Nucleus accumbens (tissue), 56 donors: ENCODE data around the gene CFAP91.

Source experiments
- DNase-seq, 56 donors: peaks; one replicate each; lab custom pipeline; 2025; lab: John Stamatoyannopoulos, UW

The CFAP91 gene

DNA sequence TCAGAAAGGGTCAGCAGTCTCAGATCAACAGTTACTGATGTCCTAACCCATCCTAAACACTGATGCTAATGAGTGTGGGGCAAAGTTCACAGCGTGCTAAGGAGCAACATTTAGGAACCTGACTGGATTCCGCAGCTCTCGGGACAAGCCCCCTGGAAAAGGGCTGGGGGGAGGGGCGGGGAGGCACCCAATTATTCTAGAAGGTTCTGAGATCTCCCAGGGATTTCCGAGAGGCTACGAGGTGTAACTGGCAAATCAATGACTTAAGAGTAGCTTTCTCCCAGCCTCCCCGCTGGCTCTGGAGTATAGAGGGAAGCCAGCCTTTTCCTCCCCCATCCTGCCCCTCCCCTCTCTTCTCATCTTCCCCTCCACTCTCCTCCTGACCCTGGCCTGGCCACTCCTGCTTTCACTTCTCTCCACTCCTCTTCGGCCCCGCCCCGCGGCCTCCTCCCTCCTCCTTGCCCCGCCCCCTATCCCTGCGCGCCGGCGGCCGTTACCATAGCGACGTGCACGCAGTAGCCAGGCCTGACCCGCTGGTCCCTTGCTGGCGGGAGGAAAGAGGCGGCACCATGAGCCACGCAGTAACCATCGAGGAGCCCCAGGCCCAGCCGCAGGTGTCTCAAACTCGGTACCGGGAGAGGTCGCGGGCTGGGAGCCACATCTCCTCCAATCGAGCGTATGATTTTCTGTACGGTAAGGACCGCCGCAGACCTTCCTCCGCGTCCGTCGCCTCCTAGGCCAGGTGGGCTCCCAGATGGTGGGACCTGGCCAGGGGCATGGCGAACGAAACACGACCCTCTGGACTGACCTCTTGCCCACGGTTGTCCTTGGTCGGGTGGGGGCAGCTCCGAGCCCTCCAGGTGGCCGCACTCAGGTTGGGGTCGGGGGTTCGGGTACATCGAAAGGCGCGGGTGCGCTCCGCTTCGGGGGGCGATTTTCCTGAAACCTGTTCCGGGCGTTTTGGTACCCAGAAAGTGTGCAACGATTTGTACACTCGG lies at the start of gene CFAP91:
Gene CFAP91 (plus strand): TSS at position 493 of the 998 bp plus-strand sequence. CDS start 77 bp downstream, at position 570.
- DNase-seq: peak; percentile 49 to 97 (median 88)

DNA sequence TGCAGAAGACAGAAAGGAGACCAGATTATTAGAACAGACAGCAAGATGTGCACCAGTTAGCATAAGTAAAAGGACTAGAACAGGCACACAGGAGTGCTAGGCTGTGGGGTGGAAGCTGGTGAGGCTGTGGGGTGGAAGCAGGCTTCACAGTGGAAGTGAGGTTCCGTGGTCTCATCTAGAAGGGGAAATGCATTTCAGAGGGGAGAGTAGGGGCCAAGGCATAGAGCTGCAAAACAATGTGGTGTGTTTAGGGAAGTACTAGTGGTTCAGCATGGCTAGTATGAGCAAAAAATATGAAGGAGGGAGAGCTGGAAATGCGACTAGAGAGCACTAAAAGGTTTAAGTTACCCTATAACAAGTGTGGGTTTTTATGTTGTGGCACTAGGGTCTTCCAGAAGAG lies 48.9 kb upstream of the CFAP91 start:
- DNase-seq: no peak

- DNase-seq: no peak
These were observed 44.7 kb upstream of the CFAP91 start for GRCh38 chr3:119657887-119658702.

DNA sequence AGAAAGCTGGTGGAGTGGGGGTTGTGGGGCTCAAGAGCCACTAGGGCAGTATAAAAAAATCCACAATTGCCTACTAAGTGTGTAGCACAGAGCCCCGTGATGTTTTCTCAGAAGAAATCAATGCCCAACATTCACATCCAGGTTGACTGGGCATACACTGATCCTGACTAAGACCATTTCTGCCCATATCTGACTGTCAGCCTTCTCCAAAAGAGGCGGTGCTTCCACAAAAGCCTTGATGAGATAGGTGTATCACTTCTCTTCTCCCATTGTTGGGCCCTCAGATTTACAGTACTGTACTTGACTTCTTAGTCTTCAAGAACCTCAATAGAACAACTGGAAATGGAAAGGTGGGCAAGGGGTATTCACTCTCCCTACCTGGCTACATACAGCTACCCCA lies 43.8 kb upstream of the CFAP91 start:
- DNase-seq: no peak

DNA sequence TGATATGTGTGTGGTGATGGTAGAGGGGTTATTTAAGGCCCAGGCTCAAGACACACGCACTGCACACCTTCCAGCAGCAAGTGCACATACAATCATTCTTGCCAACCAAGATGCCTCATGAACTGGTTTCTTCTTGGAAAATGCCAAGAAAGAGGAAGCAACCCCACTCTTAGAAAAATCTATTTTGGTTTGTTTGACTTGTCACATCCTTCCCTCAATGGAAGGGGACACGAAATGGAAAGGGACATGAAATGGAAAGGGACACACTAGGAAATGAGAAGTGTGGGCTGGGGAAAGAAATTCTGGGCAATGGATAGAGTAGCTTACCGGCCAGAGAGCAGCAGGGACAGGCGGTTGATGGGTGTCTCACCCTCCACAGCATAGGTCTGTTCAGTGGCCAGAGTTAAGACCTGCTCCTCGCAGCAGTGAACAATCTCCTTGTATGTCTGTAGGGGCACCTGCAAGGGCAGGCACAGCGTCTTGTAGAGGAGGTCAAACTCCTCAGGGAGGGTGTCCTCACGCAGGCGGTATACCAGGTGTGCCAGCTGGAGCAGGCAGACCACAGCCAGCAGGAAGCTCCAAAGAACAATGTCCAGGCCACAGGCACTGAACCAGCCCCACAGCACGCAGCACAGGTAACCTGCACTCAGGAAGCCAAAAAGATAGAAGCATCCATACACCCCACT lies 43.1 kb upstream of the CFAP91 start:
- no peak for DNase-seq

- no peak for DNase-seq
These were observed 42.1 kb upstream of the CFAP91 start, which contains the start of gene POPDC2 for GRCh38 chr3:119660474-119661440. Gene POPDC2 (minus strand): TSS chr3:119660589. CDS start chr3:119660423, 166 bp downstream.

GRCh38 chr3:119662604-119663373 lies 40.0 kb upstream of the CFAP91 start:
- no peak for DNase-seq

- no peak for DNase-seq
These were observed 38.9 kb upstream of the CFAP91 start for GRCh38 chr3:119663885-119664284.

DNA sequence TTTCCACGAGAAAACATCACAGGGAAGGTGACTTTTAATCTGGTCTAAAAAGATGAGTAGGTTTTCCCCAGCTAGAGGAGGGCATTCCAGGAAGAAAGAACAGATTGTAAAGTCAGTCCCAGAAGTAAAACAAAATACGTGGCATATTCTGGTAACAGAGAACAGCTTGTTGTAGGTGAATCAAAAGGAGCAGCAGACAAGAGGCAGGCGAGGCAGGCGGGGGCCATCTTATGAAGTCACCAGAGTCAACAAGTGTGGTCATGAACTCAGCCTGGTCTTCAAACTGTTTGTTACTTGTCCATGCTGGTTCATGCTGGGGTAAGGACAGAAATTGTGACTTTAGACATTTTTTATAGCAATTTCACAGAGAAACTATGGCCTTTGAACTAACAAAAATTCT lies 38.5 kb upstream of the CFAP91 start:
- no peak for DNase-seq

- no peak for DNase-seq
These were observed 37.9 kb upstream of the CFAP91 start for GRCh38 chr3:119664850-119665379.

- no peak for DNase-seq
These were observed 36.8 kb upstream of the CFAP91 start for GRCh38 chr3:119665954-119666559.

DNA sequence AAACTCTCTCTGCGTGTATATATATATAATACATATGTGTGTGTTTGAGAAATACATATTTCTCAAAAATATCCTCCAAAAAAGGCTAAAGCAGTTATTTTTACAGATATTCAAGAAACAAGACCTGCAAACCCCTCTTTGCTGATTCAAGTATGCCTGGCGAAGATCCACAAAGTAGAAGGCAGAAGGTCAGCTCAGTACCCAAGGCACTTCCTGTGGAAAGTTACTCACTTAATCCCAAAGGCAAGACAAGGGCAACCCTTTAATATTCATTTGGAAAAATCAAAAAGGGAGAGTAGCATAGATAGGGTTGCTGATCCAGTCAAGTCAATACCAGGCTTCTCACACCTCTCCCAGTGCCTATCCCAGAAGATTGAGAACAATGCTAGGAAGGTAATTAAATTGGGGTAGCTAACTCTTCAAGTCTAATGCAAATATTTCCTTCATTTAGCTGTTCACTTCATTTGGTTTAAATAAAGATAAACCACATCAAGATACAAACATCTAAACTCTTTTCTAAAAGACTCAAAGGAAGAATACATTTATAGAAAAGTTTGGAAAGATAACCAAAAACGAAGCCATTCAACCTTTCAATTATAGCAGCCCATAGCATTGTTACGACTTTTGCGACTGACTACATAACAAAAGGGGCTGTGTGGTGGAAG lies 32.8 kb upstream of the CFAP91 start:
- no peak for DNase-seq

DNA sequence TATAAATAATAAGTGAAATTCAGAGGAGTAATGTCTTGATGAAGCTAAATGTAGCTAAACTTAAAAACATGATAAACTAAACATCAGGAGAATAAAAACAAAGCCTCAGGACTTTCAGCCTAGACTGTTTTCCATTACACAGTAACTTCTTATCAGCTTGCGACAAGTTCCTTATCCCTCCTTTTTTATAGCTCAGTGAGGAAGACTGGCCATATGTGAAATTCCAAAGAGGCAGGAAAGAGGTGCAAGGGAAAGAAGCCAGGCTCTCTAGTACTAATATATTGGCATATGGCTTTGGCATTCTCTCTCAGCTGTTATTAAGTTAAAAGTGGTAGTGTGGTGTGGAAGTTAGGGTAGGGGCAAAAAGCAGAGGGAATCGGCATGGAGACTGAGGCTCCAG lies 30.0 kb upstream of the CFAP91 start:
- no peak for DNase-seq

DNA sequence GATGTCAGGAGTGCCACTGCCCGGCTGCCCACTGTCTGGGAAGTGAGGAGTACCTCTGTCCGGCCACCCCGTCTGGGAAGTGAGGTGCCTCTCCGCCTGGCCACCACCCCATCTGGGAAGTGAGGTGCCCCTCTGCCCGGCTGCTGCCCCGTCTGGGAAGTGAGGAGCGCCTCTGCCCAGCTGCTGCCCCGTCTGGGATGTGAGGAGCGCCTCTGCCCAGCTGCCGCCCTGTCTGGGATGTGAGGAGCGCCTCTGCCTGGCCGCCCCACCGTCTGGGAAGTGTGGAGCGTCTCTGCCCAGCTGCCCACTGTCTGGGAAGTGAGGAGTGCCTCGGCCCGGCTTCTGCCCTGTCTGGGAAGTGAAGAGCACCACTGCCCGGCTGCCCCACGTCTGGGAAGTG lies 28.9 kb upstream of the CFAP91 start:
- no peak for DNase-seq

GRCh38 chr3:119675188-119675874 lies 27.5 kb upstream of the CFAP91 start:
- no peak for DNase-seq

- DNase-seq: no peak
These were observed 26.8 kb upstream of the CFAP91 start for GRCh38 chr3:119676020-119676419.
